SW 1271 (cell line): Measurements from ENCODE around the gene REXO1.

Experiments used
- DNase-seq, 2 experiments: peaks; one replicate each; lab custom pipeline; 2025; lab: John Stamatoyannopoulos, UW

Gene REXO1

GRCh38 chr19:1767464-1767933 lies 80.8 kb downstream of the REXO1 start:
- no peak for DNase-seq

GRCh38 chr19:1766800-1767352 lies 81.4 kb downstream of the REXO1 start:
- no peak for DNase-seq

- DNase-seq: no peak
Observed at GRCh38 chr19:1765904-1766799, 82.1 kb downstream of the REXO1 start.
